ENCODE measurements around the gene LMOD3. TPM values are rescaled to one million over a fixed set of nuclear protein-coding genes. Genes with fewer than 3 reads are reported as not detected.

LMOD3 gene
- total RNA-seq, 4 donors from 2014 or later = 31.0 to 194 (median 113) TPM

DNA sequence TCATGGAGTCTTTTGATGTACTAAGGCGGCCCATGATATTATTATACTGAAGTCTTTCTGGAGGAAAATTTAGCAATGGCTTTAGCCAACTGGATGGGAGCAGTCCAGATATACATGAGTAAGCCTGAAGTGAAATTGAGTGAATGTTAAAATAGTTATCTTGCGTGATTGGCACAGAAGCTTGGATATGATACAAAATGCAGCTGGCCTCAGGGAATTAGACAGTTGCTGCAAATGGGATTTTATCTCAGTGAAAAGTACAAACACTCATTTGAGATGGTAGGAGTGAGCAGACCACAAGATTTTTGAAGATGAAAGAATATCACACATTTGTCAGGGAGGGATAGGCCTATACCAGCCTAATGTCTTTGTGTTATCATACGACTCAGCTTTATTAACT is 8.9 kb downstream of the LMOD3 start:
- Histone ChIP-seq H3K36me3 (no peaks in the 10 kb centered on the region), H3K27me3 (no peaks in the 10 kb centered on the region), H3K4me3 (no peak overlapping the region), H3K9me3 (no peaks in the 10 kb centered on the region), H3K27ac (peak overlapping the region; percentile 95 to 97 (median 96)), H3K4me1 (peaks cover 60 to 81% of the 10 kb centered on the region in 2 donors)
- in situ Hi-C loops (cut with MboI; ENCODE audit: low sequenced_read_pairs in 4 of 4) (no loop called here), intact Hi-C loops (cut with DNase I; ENCODE audit: low total_unique reads) (no loop called here)
- TF ChIP-seq POLR2A (IDR thresholded peaks at IDR 0.05) = no peak
- TF ChIP-seq, protein P1, sequence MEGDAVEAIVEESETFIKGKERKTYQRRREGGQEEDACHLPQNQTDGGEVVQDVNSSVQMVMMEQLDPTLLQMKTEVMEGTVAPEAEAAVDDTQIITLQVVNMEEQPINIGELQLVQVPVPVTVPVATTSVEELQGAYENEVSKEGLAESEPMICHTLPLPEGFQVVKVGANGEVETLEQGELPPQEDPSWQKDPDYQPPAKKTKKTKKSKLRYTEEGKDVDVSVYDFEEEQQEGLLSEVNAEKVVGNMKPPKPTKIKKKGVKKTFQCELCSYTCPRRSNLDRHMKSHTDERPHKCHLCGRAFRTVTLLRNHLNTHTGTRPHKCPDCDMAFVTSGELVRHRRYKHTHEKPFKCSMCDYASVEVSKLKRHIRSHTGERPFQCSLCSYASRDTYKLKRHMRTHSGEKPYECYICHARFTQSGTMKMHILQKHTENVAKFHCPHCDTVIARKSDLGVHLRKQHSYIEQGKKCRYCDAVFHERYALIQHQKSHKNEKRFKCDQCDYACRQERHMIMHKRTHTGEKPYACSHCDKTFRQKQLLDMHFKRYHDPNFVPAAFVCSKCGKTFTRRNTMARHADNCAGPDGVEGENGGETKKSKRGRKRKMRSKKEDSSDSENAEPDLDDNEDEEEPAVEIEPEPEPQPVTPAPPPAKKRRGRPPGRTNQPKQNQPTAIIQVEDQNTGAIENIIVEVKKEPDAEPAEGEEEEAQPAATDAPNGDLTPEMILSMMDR (IDR thresholded peaks at IDR 0.05 in 4 of 5, conservative IDR thresholded peaks at IDR 0.05 in 1 of 5) = no peak
- ATAC-seq (no peak), DNase-seq (no peak)

DNA sequence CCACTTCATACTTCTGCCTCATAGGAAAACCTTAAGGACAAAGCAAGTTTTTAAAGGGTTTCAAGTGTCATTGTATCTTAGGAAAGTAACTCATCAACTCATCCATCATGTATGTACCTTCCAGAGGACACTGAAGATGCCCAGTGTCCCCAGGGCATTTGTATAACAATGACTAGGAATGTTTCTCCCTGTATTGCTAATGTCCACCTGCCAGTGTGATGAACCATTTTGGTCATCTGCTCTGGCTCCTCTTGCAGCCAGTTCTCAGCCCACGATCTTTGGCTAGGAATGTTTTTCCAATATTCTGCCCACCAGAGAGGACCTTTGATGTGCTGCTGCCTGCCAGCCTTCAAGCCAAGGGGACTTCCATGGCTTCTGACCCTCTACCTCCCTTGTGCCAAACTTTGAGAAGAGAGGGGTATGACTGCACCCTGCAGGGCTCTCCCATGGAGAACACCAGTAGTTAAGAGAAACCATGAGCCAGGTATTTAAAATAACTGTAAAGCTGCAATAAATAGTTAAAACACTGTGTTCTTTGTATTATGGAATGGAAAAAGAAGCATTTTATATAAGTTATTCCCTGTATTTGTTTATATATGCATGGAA is 11.4 kb downstream of the LMOD3 start:
- Histone ChIP-seq H3K27ac (peak overlapping the region; percentile 95 to 97 (median 96)), H3K36me3 (peaks cover 0 to 10% of the 10 kb centered on the region in 2 donors), H3K9me3 (no peaks in the 10 kb centered on the region), H3K4me1 (peaks cover 61 to 79% of the 10 kb centered on the region in 2 donors), H3K4me3 (no peak overlapping the region), H3K27me3 (no peaks in the 10 kb centered on the region)
- in situ Hi-C loops (cut with MboI; ENCODE audit: low sequenced_read_pairs in 4 of 4) = no loop called here
- DNase-seq (no peak), ATAC-seq (no peak)
- intact Hi-C loops (cut with DNase I; ENCODE audit: low total_unique reads) = no loop called here
- TF ChIP-seq, protein P1 (IDR thresholded peaks at IDR 0.05 in 4 of 5, conservative IDR thresholded peaks at IDR 0.05 in 1 of 5) = no peak
- no peak for TF ChIP-seq POLR2A (IDR thresholded peaks at IDR 0.05)

DNA sequence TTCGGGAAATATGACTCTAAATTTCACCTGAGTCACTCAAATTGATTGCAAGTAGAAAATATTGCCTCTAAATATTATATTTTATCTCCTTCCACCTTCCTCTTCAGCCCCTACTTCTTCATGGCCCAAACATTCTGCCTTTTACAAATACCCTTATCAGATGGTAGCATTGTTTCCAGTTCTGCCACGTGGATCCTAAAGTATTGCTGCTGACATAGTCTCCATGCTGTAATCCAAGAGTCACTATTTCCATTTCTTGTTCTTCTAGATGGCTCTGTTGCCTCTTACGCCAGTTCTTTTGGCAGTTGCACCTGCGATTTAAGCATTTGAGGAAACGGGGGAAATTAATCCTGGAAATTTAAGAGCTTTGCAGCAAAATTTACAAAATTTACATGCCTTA is 13.6 kb downstream of the LMOD3 start:
- intact Hi-C loops (cut with DNase I; ENCODE audit: low total_unique reads) = no loop called here
- H3K9me3 ChIP-seq = no peaks in the 10 kb centered on the region
- peak; percentile 56 to 57 for ATAC-seq
- H3K4me3 ChIP-seq = no peak overlapping the region
- peak overlapping the region; percentile 95 to 97 (median 96) for H3K27ac ChIP-seq
- peaks cover 0 to 25% of the 10 kb centered on the region in 2 donors for H3K36me3 ChIP-seq
- DNase-seq = no peak
- peaks cover 61 to 73% of the 10 kb centered on the region in 2 donors for H3K4me1 ChIP-seq
- no peak for TF ChIP-seq POLR2A (IDR thresholded peaks at IDR 0.05)
- TF ChIP-seq, protein P1 (IDR thresholded peaks at IDR 0.05 in 4 of 5, conservative IDR thresholded peaks at IDR 0.05 in 1 of 5) = no peak
- in situ Hi-C loops (cut with MboI; ENCODE audit: low sequenced_read_pairs in 4 of 4) = no loop called here
- H3K27me3 ChIP-seq = no peaks in the 10 kb centered on the region

DNA sequence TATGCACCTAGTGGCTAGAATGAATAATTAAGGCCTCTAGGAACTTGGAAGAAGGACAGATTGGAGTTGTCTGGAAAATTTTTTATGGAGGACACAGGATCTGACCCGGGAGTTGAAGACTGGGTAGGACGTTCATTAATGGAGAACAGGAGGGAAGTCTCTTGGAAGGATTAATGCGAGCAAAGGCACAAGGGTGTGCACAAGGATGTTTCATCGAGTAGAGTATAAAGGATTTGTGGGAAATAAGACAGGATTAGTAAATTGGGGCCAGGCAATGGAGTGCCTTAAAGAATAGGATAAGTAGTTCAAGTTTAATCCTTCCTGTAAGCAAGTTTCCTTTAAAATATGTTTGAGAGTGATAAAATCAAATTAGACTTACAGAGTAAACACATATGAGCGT is 14.6 kb downstream of the LMOD3 start:
- TF ChIP-seq POLR2A (IDR thresholded peaks at IDR 0.05) = no peak
- TF ChIP-seq, protein P1 (IDR thresholded peaks at IDR 0.05 in 4 of 5, conservative IDR thresholded peaks at IDR 0.05 in 1 of 5) = no peak
- Histone ChIP-seq H3K4me1 (peaks cover 61 to 71% of the 10 kb centered on the region in 2 donors), H3K27me3 (no peaks in the 10 kb centered on the region), H3K4me3 (no peak overlapping the region), H3K27ac (peak overlapping the region; percentile 95 to 97 (median 96)), H3K9me3 (no peaks in the 10 kb centered on the region), H3K36me3 (peaks cover 0 to 27% of the 10 kb centered on the region in 2 donors)
- ATAC-seq (no peak), DNase-seq (no peak)
- in situ Hi-C loops (cut with MboI; ENCODE audit: low sequenced_read_pairs in 4 of 4) (no loop called here), intact Hi-C loops (cut with DNase I; ENCODE audit: low total_unique reads) (no loop called here)
